ENCODE data around the gene SLC5A10.

SLC5A10 gene

DNA sequence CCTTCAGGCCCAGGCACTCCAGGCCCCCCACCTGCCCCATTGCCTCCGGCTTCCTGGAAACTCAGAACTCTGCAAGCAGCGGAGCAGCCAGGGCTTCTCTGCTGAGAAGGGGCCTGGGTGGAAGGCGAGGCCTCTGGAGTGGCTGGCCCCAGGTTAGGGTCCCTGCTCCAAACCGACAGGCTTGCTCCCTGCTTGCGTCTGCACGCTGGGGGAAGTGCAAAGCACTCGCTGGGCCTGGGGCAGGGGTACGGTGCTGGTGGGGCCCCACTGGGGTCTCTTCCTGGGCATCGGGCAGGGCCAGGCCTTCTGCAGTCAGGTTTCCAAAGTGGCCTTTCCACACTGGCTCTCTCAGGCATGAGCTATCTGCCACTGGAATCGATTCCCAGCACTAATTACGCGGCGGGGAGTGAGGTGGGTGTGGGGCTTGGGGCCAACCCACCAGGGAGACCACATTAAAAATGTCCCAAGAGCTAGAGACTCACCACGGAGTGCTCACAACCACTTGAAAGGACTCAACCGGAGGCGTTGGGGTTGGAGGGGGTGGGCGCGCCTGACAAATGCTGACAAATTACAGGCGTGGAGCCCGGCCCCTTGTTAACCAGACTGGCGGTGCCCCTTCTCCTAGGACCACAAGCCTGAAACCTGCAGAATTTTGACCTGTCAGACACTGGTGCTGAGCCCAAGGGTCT is 34.7 kb downstream of the SLC5A10 start:
- DNase-seq, result no peak

DNA sequence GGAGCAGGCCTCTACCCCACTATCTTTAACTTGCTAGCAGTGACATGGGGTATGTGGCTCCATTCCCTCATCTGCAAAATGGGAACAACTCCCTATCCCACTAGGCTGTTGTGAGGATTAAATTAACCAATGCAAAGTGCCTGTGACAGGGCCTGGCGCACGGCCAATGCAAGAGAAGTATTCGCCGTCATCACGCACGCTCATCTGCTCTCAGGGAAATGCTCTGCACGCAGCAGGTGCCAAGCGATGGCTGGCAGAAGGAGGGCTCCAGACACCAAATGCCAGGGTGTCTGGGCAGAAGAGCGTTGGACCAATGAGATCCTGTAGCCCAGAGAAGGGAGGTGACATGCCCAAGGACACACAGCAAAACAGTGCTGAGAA is 35.3 kb downstream of the SLC5A10 start:
- no peak for DNase-seq

DNA sequence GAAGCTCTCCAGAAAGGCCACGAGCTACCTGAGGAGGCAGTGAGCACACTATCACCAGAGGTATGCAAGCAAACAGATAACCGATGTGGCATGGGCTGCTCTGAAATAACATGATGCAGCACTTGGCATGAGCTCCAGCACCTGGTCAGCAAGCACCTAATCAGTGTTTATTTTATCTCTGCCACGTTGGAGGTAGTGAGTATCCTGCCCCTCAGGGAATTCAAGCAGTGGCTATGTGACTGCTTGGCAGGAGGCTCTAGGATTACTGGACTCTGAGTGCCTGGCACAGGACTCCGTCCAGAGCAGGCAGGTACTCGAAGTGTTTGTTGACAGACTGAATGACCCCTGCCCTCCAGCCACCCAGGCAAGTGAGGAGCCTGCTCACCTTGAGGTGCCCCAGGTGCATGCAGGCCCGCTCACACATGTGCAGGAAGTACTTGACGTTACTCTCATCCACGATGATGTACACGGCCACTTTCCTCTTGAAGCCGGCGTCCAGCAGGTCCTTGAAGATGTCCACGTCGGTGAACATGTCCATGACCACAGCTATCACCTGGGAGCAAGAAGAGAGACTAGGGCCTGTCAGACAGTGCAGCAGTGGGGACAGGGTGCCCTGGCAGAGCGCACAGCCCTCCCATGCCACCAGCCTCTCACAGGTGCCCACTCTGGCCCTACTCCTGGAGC is 36.0 kb downstream of the SLC5A10 start:
- DNase-seq, result no peak

DNA sequence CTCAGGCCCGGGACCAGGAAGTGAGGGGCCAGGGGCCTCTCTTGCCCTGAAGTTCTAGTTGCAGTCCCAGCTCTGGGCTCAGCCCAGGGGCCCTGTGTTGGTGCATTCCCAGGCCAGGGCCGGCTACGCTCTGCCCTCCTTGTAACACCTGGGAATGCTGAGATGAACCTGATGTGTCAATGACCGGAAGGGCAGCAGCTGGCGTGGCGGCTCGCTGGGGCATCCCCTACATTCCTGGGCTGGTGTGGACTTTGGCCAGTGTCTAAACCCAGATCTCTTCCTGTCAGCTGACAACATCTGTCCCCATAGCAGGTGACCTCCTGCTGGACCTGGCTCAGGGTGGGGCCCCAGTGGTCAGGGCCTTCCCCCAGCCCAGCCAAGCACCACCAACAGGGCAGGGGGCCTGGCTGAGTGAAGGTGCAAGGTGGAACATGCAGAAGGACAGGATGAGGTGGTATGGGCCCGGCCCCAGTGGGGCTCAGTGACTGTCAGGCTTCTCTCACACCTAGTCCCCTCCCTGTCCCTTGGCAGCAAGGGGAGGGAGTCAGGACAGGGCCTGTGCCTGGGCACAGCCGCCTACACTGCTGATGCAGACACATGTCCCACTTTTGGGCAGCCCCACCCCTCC is 36.7 kb downstream of the SLC5A10 start:
- DNase-seq, result no peak

DNA sequence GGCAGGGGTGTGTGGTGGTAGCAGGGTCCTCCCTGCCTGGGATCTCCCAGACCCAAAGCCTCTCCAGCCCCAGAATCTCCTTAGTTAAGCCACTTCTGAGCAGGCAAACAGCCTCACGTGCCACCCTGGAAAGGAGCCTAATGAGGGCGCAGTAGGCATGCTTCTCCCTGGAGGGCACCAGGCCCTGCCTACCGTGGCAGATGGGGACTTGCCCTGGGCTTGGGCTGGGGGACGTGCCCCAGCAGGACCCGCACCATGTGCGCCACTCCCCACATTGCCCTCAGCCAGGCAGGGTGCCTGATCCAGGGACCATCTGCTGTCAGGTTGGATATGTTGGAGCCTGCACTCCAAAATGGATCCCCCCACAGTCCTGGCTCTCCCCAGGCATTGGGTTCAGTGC is 38.4 kb downstream of the SLC5A10 start:
- DNase-seq, result no peak

DNA sequence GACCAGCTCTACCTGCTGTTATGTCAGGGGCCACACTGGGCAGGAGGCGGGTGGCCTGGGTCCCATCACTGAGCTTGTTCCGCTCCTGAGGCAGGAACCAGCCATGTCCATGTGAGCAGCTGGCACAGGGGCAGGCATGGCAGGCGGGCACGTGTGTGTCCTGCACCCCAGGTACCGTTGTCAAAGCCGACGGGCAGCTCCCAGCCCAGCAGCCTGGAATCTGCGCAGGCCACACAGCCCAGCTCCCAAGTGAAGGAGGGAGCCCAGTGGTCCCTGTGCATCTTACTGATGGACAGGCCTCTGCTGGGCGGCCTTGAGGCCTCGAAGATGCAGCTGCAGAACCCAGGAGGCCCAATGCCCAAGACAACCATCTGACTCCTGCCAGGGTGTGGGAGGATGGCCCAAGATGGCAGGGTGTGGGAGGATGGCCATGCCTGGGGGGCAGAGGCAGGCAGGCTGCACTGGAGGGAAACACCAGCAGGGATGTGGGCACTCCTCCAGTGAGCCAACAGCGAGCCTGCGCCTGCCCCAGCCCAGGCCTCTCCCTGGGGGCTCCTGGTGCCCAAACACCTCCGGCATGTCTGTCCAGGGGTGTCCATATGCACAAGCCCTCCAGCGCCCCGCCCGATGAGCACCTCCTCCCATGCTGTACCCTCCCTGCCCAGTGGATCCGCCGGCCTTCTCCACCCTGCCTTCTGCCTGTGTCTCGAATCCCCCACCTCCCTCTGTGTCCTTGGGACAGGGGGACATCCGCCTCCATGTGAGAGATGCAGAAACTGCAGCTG is 39.8 kb downstream of the SLC5A10 start:
- DNase-seq, result no peak

DNA sequence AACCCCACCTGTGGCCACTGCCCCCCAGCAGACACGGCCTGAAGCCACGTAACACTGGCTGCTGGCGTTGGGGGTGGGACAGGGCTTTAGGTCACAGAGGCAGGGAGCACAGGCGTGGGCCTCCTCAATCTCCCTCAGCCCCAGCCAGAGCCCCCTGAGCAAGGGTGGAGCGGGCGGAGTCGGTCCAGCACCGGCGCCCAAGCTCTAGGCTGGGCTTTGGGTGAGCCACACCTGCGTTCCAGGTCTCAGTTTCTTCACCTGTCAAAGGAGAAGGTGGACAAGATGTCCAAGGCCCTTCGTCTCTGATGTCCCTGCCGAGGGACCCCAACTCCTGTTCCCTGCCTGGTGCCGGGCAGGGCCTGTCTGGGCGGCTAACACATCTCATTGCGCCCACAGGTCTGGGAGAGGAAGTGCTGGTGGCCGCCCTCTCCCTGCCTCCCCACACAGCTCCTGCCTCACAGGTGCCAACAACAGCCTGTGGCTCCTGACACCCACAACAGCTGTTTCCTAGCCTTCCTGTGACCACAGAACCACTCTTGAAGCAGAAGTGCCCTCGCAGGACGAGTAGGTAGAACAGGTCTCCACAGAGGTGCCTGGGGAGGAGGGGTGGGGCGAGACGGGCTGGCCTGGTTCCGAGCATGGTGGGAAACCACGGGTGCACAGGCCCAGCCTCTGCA is 40.6 kb downstream of the SLC5A10 start:
- no peak for DNase-seq

DNA sequence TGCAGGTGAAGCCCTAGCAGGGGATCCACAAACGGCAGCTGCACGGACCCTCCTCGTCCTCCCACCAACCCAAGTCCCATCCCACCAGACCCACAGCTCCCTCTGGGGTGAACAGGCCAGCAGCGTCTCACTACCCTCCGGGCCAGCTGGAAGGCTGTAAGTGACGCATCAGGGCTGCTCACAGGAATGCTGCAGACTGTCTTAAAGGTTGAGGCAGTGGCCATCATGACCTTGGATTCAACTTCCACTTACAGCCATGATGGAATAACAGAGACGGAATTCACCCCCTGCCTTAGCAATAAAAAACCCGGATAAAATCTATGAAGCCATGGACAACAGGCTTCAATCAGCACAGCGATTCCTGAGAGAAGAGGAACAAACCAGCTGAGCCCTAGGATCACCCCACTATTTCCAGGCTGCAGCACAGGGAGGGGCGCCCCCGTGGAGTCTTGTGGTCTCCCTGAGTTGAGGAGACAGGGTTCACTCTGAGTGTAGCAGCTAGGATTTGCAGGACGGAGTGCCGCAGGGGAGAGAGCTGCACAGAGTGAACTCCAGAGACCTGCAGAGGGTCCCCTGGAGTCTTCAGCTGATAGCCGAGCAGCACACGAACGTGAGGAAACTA is 42.1 kb downstream of the SLC5A10 start:
- no peak for DNase-seq

DNA sequence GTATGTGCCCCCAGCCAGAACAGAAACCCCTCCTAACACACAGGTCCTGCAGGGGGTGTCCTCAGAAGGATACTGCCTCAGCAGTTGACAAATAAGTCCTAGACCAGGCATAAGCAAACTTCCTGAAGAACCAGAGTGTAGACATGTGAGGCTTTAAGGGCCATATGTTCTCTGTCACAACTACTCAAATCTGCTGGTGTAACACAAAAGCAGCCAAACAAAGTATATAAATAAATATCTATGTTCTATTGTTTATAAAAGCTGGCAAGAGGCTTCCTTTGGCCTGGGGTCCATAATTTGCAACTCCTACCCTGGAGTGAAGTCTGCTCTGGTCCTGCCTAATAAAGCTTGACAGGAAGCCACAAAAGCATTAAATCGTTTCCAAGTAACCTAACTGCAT is 42.7 kb downstream of the SLC5A10 start:
- no peak for DNase-seq

DNA sequence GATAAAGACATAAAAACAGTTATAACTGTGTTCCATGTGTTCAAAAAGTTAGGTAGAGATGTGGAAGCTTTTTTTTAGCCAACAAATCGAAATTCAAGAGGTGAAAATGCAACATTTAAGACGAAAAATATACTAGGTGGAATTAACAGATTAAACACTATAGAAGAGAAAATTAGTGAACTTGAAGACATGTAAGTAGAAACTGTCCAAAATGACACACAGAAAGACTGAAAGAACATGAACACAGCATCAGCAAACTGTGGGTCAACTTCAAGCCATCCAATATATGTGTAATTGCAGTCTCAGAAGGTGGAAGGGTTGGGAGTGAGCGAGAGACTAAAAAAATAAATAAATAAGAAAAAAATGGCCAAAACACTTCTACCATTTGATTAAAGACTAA is 43.3 kb downstream of the SLC5A10 start:
- DNase-seq, result no peak

DNA sequence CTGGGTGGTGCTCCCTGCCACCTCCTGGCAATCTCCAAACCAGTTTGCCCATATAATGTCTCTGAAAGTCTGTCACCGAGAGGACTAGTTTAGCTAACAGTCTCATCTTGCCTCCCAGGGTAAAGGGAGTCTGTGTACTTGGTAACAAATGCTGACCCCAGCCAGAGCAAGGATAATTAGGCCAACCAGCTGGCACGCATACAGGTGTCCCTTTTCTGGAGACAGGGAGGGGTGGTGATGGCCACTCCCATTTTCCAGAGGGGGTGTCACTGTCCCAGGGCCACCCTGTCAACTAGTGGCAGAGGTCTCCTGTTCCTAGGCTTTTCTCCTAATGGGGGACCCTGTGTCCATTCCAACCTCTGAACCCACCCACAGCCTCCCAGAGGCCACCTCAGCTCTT is 44.5 kb downstream of the SLC5A10 start:
- no peak for DNase-seq

DNA sequence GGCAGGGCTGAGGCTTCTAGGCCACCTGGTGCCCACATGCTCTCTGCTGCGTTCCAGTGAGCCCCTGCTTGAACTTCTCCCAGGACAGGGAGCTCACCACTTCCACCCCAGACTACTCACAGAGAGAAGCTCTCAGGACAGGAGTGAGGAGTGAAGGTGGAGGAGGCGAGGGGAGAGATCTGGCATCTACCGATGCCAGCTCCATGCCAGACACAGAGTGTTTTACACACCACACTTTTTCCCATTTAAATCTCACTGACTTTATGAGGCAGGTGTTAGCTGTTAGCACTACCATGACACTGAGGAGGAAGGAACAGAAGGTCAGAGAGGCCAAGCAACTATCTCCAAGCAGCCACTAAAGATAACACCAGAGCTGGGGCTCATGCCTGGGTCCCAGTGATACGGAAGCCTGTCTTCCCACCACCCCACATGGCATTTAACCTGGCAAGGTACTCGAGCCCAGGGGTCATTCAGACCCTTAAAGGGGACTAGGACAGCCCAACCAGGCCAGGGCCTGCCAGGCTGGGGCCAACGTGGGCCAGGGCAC is 45.8 kb downstream of the SLC5A10 start:
- no peak for DNase-seq

DNA sequence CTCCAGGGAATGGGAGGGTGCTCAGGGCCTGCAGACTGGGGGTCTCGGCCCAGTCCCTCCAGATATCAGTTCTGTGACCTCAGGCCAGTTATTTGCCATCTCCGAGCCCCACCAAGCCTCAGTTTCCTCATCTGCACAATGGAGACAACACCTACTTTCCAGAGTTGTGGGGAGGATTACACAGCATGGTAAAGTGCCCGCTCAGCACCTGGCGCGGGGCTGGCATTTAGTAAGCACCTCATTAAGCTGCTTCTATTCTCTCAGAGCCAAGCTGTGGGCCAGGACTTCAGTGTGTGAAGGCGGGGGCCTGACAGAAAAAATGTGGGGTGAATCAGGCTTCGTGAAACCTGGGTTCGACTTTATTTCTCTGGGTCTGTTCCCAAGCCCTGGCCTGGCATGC is 47.4 kb downstream of the SLC5A10 start:
- no peak for DNase-seq

DNA sequence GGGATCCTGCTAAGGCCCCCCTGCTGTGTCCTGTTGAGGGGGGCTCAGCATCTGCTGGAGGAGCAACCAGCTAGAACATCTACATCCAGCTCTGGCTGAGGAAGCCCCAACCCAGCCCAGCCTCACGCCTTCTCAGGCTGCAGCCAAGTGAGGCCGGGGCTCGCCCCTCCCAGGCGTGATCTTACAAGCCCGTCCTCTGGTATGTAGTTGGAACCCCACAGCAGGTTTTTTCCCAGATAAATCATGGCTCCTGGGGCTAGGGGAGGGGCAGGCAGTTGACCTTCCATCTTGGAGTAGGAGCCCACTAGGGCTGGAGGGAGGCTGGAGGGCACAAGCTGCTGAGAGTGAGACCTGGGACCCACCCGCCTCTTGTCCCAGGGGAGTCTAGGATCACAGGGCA is 47.9 kb downstream of the SLC5A10 start:
- DNase-seq, result no peak

DNA sequence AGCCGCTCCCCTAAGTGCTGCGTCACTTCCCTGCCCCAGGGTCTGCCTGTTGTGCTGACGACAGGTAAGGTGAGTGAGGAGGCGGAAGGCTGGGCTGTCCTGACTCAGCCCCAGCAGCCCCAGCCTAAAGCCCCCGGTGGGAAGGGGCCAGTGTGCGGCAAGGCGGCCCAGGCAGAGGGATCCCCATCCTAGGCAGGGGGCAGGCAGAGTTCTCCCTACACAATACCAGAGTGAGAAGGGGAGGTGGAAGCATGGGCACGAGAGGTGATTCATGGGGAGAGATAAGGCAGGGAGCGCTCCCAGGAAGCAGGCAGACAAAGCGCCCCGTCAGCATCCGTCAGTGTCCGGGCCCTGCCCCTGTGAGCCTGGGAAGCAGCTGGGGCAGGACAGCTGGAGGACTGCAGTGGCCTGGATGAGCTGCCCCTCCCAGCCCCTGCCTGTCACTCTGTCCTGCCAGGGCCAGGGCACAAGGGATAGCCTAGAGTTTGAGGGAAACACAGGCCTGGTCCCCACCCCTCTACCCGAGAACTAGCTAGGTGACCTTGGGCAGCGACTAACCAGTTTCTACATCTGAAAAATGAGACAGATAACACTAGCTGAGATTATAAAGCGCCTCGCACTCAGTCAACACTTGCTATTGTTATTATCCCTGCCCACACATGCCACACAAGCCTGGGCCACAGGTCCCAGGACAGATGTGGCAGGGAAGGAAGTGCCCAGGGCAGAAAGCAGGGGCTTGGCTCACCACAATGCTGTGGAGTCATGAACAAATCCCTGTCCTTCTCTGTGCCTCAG is 48.8 kb downstream of the SLC5A10 start:
- no peak for DNase-seq

DNA sequence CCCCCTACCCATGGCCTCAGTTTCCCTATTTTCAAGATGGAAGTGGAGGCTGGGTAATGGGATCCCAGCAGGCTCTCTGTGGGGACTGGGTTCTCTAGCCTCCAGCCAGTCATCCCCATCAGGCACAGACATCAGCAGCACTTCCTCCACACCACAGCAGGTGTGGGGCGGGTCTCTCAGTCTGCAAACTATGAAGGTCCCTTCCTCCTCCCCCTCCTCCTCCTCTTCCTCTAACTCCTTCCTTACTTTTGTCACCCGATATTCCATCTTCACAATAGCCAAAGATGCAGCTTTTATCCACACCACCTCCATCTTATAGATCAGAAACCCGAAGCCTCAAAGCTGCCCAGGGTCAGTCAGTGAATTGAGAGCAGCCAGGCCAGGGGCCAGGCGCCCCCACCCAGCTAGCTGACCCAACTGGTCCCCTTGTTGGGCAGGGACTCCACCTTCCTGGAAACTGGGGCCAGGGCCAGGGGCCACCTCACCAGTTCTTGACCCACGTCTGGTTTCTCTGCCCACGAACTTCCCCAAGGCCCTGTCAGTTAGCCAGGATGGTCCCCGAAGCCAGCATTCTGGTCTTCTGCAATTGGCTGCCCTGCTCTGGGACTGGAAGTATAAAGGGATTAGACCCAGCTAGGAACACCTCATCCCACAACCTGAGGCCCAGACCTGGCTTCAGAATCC is 50.1 kb downstream of the SLC5A10 start:
- no peak for DNase-seq

DNA sequence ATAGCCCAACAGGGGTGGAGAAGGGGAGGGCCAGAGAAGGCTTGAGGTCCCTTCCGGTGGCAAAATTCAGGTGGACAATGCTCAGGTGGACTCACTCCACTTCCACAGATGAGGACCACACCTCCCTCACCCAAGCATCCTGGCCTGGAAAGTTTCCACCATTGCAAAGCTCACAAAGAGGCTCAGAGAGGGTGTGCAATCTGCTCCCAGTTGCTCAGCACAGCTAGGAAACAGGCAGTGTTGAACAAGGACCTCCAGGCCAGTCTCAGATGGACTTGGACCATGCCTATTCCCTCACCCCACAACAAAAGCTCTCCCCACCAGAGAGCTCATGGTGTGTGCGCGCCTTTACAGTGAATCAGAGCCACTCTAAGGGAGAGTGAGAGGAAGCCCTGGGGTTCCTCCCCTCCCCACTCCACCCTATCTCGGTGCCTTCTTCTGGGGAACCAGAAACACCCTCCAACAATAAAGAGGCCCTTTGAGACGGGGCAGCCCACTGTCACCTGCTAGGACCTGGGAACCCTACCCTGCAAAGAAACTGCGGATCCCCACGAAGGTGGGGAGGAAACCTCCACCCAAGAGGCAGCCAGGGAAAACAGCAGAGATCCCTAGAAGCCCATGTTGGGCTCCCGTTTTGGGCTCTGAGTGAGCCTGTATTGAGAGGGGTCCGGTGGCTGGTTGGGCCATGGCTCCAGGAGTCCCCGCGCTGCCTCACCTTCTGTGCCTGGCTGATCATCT is 51.0 kb downstream of the SLC5A10 start:
- no peak for DNase-seq

DNA sequence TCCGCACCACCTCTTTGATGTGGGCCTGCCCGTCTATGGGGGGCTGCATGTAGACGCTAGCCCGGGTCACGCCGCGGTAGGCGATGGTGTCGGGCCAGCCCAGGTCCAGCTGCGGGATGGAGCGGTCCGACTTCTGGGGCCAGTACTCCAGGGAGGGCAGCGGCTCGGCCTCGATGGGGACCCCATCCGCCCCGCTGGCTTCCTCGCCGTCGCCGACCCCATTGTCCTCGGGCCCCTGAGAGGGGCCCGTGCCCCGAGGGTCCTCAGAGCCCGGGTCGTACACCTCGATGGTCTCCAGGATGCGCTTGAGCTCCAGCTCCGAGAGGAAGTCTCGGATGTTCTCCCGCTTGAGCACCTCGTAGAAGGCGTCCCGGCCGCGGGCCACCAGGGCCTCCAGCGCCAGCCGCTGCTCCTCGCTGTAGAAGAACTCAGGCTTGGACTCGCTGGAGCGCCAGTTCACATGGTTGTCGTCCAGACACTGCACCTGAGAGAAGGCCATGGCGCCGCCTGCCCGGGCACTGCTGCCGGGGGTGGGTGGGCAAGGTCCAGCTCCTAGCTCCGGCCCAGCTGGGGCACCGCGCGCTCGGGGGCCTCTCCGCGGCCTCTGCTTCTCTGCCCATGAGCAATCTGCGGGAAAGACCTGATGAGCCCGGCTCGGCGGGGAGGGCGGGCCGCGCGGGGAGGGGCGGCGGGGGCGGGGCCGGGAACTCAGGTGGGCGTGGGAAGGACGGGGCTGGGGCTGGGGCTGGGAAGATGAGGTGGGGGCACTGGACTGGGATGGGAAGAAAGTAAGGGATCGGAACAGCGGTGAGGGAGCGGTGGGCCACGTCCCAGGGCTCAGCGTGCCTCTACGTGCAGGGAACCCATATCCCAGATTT is 51.8 kb downstream of the SLC5A10 start:
- DNase-seq, result peak; percentile 65
